K562 (cell line): ENCODE data around the gene GPR148. TPM values are rescaled to one million over a fixed set of nuclear protein-coding genes. Genes with fewer than 3 reads are reported as not detected.
A peak's percentile ranks its signal among the peaks of the same experiment; 100 is the strongest.

ENCODE experiments used
- NCOA1 ChIP-seq: fragments of 450-650 bp; IDR thresholded peaks from 2 replicates; pipeline ENCODE4 v1.6.1; 2016; ENCODE audit warnings: low read depth
- NFE2L1 ChIP-seq: fragments of 450-650 bp; IDR thresholded peaks from 2 replicates; pipeline ENCODE4 v1.6.1; 2016; ENCODE audit warnings: missing genetic modification characterization, low read depth, mild to moderate bottlenecking, missing compliant biosample characterization, moderate library complexity, borderline replicate concordance
- TCFL5 ChIP-seq: fragments of 250-450 bp; sonication (Bioruptor Pico); conservative IDR thresholded peaks from 2 replicates; pipeline ENCODE4 v1.6.1; 2021; ENCODE audit warnings: mild to moderate bottlenecking, moderate library complexity, matching md5 sums
- ZKSCAN8 ChIP-seq: fragments of 200-800 bp; sonication (Bioruptor generic); IDR thresholded peaks from 2 replicates; pipeline ENCODE4 v1.6.1; 2016; ENCODE audit warnings: missing genetic modification characterization, missing compliant biosample characterization
- ZNF239 ChIP-seq: fragments of 250-450 bp; sonication (Bioruptor Pico); IDR thresholded peaks from 2 replicates; pipeline ENCODE4 v1.4.0; 2020; ENCODE audit warnings: mild to moderate bottlenecking
- polyA plus RNA-seq, 8 experiments: library from polyadenylated mRNA; depleted of rRNA in 4 of 8; stranded (reverse) in 5 of 8; unstranded in 3 of 8; fragments of >200 nt; fragmentation: Nextera tagmentation in 2 of 8; fragmentation: Illumina TruSeq in 1 of 8; extraction: Ambion mirVana in 2 of 8; extraction: Trizol in 1 of 8; gene quantifications; 2 replicates each; pipeline versions ENCODE4 v1.2.1 to v1.2.3, GENCODE V29; 2011 to 2014; ENCODE audit warnings: inconsistent platforms in 1 of 8, missing spikeins in 1 of 8
- total RNA-seq, 7 experiments: library from RNA; depleted of rRNA in 6 of 7; stranded (reverse); fragments of >200 nt in 6 of 7; fragmentation: Illumina TruSeq in 2 of 7; extraction: Trizol in 2 of 7; gene quantifications; 2 replicates each; pipeline versions ENCODE4 v1.2.1 to v1.2.3, GENCODE V29; 2011 to 2021; ENCODE audit warnings: low replicate concordance in 1 of 7
- TF ChIP-seq, protein P1 (sequence below): fragments of 250-450 bp; sonication (Bioruptor Pico); IDR thresholded peaks from 2 replicates; pipeline ENCODE4 v1.8.0; 2022; ENCODE audit warnings: moderate library complexity, mild to moderate bottlenecking, inconsistent platforms
- TF ChIP-seq, protein P2 (sequence below): fragments of 450-650 bp; IDR thresholded peaks from 2 replicates; pipeline ENCODE4 v1.6.1; 2016
- TF ChIP-seq, protein P3 (sequence below), 2 experiments: fragments of 450-650 bp; conservative IDR thresholded peaks; 2 replicates each; pipeline ENCODE4 v1.6.1; 2017; ENCODE audit warnings: mild to moderate bottlenecking in 2 of 2, moderate library complexity in 2 of 2
- TF ChIP-seq, protein P4 (sequence below), 2 experiments: fragments of 450-650 bp; formaldehyde crosslinking in 1 of 2; IDR thresholded peaks; 2 replicates each; pipeline versions ENCODE4 v1.4.0 to v1.6.1; 2014 to 2020; ENCODE audit warnings: mild to moderate bottlenecking in 2 of 2, borderline replicate concordance in 1 of 2, low read depth in 1 of 2
- TF ChIP-seq, protein P5 (sequence below): sonication (generic); formaldehyde crosslinking; IDR thresholded peaks from 2 replicates; pipeline ENCODE4 v1.4.0; 2020; ENCODE audit warnings: mild to moderate bottlenecking, missing genetic modification reagents

GPR148 gene
- total and polyA plus RNA-seq, 9 of the 15 experiments (the other 6 are each of a cell fraction or from before 2014, with no cell fraction given): not detected

DNA sequence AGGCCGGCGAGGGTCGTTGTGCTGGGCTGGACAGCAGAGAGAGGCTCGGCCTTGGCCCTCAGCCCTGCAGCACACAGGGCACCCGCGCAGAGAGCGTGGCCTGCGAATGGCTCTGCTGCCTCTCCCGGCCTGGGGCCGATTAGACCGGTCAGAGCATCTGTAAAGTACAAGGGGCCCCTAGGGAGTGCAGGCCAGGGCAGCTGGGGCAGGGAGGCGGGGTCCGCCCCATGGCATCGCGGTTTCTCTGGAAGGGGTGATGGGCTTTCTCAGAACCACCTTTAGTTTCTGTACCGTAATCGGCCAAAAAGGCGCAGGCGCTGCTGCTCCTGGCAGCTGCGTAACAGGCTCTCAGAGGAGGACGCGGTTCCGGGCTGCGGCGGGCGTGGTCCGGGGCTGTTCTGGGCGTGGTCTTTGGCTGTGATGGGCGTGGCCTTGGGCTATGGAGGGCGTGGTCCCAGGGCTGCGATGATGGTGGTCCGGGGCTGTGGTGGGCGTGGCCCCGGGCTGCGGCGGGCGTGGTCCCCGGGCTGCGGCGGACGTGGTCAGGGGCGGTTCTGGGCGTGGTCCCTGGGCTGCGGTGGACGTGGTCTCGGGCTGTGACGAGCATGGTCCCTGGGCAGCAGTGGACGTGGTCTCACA, 1.5 kb upstream of the GPR148 start (continued):
- TF ChIP-seq, protein P1, sequence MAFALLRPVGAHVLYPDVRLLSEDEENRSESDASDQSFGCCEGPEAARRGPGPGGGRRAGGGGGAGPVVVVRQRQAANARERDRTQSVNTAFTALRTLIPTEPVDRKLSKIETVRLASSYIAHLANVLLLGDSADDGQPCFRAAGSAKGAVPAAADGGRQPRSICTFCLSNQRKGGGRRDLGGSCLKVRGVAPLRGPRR (CRISPR knock-in tag): no peak
- TF ChIP-seq ZKSCAN8: no peak
- TF ChIP-seq, protein P2, sequence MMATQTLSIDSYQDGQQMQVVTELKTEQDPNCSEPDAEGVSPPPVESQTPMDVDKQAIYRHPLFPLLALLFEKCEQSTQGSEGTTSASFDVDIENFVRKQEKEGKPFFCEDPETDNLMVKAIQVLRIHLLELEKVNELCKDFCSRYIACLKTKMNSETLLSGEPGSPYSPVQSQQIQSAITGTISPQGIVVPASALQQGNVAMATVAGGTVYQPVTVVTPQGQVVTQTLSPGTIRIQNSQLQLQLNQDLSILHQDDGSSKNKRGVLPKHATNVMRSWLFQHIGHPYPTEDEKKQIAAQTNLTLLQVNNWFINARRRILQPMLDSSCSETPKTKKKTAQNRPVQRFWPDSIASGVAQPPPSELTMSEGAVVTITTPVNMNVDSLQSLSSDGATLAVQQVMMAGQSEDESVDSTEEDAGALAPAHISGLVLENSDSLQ: peak; percentile 90
- no peak for TF ChIP-seq NFE2L1 (tag)
- no peak for TF ChIP-seq TCFL5 (CRISPR knock-in tag)
- TF ChIP-seq NCOA1: no peak
- no peak for TF ChIP-seq ZNF239
- TF ChIP-seq, protein P3, sequence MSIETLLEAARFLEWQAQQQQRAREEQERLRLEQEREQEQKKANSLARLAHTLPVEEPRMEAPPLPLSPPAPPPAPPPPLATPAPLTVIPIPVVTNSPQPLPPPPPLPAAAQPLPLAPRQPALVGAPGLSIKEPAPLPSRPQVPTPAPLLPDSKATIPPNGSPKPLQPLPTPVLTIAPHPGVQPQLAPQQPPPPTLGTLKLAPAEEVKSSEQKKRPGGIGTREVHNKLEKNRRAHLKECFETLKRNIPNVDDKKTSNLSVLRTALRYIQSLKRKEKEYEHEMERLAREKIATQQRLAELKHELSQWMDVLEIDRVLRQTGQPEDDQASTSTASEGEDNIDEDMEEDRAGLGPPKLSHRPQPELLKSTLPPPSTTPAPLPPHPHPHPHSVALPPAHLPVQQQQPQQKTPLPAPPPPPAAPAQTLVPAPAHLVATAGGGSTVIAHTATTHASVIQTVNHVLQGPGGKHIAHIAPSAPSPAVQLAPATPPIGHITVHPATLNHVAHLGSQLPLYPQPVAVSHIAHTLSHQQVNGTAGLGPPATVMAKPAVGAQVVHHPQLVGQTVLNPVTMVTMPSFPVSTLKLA (conservative IDR thresholded peaks at IDR 0.05): 0 out of 4 replicates have a peak, but pooled peaks of 1 of the 2 experiments have one; percentile 28
- TF ChIP-seq, protein P4, sequence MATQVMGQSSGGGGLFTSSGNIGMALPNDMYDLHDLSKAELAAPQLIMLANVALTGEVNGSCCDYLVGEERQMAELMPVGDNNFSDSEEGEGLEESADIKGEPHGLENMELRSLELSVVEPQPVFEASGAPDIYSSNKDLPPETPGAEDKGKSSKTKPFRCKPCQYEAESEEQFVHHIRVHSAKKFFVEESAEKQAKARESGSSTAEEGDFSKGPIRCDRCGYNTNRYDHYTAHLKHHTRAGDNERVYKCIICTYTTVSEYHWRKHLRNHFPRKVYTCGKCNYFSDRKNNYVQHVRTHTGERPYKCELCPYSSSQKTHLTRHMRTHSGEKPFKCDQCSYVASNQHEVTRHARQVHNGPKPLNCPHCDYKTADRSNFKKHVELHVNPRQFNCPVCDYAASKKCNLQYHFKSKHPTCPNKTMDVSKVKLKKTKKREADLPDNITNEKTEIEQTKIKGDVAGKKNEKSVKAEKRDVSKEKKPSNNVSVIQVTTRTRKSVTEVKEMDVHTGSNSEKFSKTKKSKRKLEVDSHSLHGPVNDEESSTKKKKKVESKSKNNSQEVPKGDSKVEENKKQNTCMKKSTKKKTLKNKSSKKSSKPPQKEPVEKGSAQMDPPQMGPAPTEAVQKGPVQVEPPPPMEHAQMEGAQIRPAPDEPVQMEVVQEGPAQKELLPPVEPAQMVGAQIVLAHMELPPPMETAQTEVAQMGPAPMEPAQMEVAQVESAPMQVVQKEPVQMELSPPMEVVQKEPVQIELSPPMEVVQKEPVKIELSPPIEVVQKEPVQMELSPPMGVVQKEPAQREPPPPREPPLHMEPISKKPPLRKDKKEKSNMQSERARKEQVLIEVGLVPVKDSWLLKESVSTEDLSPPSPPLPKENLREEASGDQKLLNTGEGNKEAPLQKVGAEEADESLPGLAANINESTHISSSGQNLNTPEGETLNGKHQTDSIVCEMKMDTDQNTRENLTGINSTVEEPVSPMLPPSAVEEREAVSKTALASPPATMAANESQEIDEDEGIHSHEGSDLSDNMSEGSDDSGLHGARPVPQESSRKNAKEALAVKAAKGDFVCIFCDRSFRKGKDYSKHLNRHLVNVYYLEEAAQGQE (IDR thresholded peaks at IDR 0.05; ENCODE audit: borderline replicate concordance): peak; percentile 83
- TF ChIP-seq, protein P4 (CRISPR knock-in tag; IDR thresholded peaks at IDR 0.05; ENCODE audit: low read depth): no peak
- TF ChIP-seq, protein P5, sequence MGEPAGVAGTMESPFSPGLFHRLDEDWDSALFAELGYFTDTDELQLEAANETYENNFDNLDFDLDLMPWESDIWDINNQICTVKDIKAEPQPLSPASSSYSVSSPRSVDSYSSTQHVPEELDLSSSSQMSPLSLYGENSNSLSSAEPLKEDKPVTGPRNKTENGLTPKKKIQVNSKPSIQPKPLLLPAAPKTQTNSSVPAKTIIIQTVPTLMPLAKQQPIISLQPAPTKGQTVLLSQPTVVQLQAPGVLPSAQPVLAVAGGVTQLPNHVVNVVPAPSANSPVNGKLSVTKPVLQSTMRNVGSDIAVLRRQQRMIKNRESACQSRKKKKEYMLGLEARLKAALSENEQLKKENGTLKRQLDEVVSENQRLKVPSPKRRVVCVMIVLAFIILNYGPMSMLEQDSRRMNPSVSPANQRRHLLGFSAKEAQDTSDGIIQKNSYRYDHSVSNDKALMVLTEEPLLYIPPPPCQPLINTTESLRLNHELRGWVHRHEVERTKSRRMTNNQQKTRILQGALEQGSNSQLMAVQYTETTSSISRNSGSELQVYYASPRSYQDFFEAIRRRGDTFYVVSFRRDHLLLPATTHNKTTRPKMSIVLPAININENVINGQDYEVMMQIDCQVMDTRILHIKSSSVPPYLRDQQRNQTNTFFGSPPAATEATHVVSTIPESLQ (CRISPR knock-in tag): no peak
